Ovary (tissue), 10 donors: ENCODE data around the gene FAM81B. TPM values are rescaled to one million over a fixed set of nuclear protein-coding genes. Genes with fewer than 3 reads are reported as not detected.
"Not testable (repeated sequence)": the region's sequence is repeated elsewhere in the genome, so short reads cannot be mapped to it uniquely, and the experiment has no call there.

Source experiments
- DNase-seq, 5 donors: peaks; one replicate each; pipeline ENCODE4 v3.0.0-alpha.2; 2019 to 2020
- H3K27ac ChIP-seq, 2 donors: fragments of 200-600 bp; one replicate each; pipeline versions ENCODE4 v1.5.1 to v1.8.0; 2019 to 2022
- H3K27me3 ChIP-seq: fragments of 200-600 bp; one replicate; pipeline ENCODE4 v1.8.0; 2022
- H3K36me3 ChIP-seq: fragments of 200-600 bp; sonication (generic); one replicate; pipeline ENCODE4 v1.5.1; 2019
- H3K4me1 ChIP-seq: one replicate; pipeline ENCODE4 v1.8.1; 2013; ENCODE audit warnings: mild to moderate bottlenecking, moderate library complexity; ENCODE audit not compliant: insufficient read depth
- H3K4me3 ChIP-seq: fragments of 200-600 bp; sonication (generic); one replicate; pipeline ENCODE4 v1.5.1; 2017
- H3K9me3 ChIP-seq, 2 donors: fragments of 200-600 bp in 1 of 2; sonication (generic) in 1 of 2; one replicate each; pipeline versions ENCODE4 v1.5.1 to v1.8.1; 2013 to 2019; ENCODE audit warnings: mild to moderate bottlenecking in 1 of 2, moderate library complexity in 1 of 2
- EP300 ChIP-seq: sonication (generic); formaldehyde crosslinking; IDR thresholded peaks from one replicate; pipeline ENCODE4 v1.6.1; 2017; ENCODE audit warnings: antibody characterized with exemption
- POLR2A ChIP-seq: fragments of 450-650 bp; IDR thresholded peaks from one replicate; pipeline ENCODE4 v1.6.1; 2017; ENCODE audit warnings: antibody characterized with exemption, mild to moderate bottlenecking, moderate library complexity
- WGBS, 3 donors: extraction: QIAGEN DNeasy Blood & Tissue Kit in 1 of 3; methylation state at CpG; one replicate each; pipeline versions ENCODE4 v1.1.5 to v1.1.7; 2013 to 2017; 5-methylcytosine and 5-hydroxymethylcytosine counted together
- intact Hi-C, 4 donors: fragments of 100-400 bp; cut with DNase I; formaldehyde crosslinking; loops; one replicate each; pipeline versions ENCODE4 v1.11.0 to v1.15.1; 2022 to 2023
- long read RNA-seq, 3 donors: library from polyadenylated mRNA in 2 of 3; unstranded in 2 of 3; transcript quantifications; one replicate each; pipeline ENCODE4 v2.0.0 and lab custom pipeline, GENCODE V29; 2021 to 2026
- polyA plus RNA-seq, 2 donors: library from polyadenylated mRNA; stranded (reverse); fragments of 200-250 nt in 1 of 2; fragments of 350-450 nt in 1 of 2; fragmentation: Illumina TruSeq in 1 of 2; extraction: RNeasy Lipid Tissue Mini Kit (QIAGEN cat#74804) in 1 of 2; gene quantifications; one replicate each; pipeline ENCODE4 v1.2.3, GENCODE V29; 2013 to 2014
- total RNA-seq, 7 donors: library from RNA; depleted of rRNA in 2 of 7; stranded (reverse); fragments of >200 nt in 2 of 7; fragmentation: NEBNext Ultra II Directional in 3 of 7; extraction: Animal tissue kit (Norgen Biotek cat#: 25700) in 3 of 7; gene quantifications; one replicate each; pipeline versions ENCODE4 v1.1.0 to v1.2.4, GENCODE V29; 2016 to 2023
- TF ChIP-seq, protein P1 (sequence below), 3 donors: fragments of 450-650 bp in 2 of 3; fragments of 200-600 bp in 1 of 3; IDR thresholded peaks; one replicate each; pipeline versions ENCODE4 v1.5.1 to v1.8.0; 2016 to 2022; ENCODE audit warnings: antibody characterized with exemption in 3 of 3, mild to moderate bottlenecking in 1 of 3
- donor health status: DM: no; HTN: no; CAD: no; lungs with moderate emphysema.
- donor health status: DM: no; HTN: no; CAD: no.
- donor health status: Bipolar disorder and iron deficiency.
- donor health status: DM: yes; HTN: yes; CAD: no.
- donor health status: DM: no; HTN: no; CAD: no.
- donor health status: DM: yes; HTN: yes; CAD: no.

FAM81B gene
- total RNA-seq = 10 to 100 TPM in 1 of 7 donors, 1 to 10 TPM in 3, under 1 TPM in 1, not detected in 2; 0.36 to 20.8 (median 2.5) TPM
- under 1 TPM in 1 of 2 donors, not detected in 1; 0.43 TPM for polyA plus RNA-seq
- long read RNA-seq, donor 1 = 0 reads
- long read RNA-seq, donor 2 = 0 reads
- long read RNA-seq, donor 3, partial matches to known transcripts = 3 of 4 reads
- long read RNA-seq, donor 3, other reads (novel, unspliced or antisense) = 0 of 4 reads

DNA sequence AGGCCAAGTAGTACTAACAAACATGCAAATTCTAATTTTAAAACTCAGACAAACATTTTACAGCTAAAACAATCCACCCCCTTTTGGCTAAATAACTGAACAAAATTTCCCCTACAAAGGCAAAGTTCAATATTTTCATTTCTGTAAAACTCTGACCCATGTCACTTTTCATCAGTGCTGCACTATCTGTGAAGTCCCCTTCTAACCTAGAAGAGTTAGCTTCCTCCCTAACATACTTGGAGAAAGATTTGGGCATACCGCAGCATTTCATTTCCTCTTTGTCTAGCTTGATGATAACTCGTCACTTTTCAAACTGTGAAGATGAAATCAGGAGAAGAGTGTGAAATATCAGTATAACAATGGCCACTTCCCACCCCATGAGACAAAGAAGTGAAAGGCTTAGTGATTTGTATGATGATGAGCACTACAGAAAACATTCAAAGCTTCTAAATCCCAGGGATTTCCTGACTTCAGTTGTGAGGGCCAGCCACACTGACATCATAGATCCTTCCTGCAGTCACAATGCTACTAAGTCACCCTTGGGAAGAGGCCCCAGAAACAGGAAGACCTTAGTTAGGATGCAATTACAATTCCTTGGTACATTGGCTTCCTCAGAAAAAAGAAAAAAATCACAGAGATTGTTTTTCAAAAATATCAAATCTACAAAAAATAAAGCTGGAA is at the start of gene FAM81B:
TSS of gene FAM81B (plus strand) at position 555 of the 681 bp plus-strand sequence. CDS start at position 579, 24 bp downstream.
- 71 to 78% (median 71%) methylated on average over 2 of the region's 2 CpGs for WGBS, 3 donors
- no peak within 1 kb of the TSS for H3K4me3 ChIP-seq

DNA sequence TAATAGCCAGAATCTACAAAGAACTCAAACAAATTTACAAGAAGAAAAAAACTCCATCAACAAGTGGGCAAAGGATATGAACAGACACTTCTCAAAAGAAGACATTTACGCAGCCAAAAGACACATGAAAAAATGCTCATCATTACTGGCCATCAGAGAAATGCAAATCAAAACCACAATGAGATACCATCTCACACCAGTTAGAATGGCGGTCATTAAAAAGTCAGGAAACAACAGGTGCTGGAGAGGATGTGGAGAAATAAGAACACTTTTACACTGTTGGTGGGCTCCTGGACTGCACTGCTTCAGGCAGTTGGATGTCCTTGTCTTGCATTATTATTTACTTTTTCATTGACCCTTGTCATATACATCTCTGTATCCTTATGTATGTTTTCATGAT is 49.7 kb upstream of the FAM81B start:
- H3K27me3 ChIP-seq, H3K4me1 ChIP-seq, H3K36me3 ChIP-seq, intact Hi-C loops, H3K27ac ChIP-seq, H3K9me3 ChIP-seq, H3K4me3 ChIP-seq, DNase-seq: not testable (repeated sequence)
- 73 to 90% (median 89%) methylated on average over 2 of the region's 2 CpGs for WGBS, 3 donors

More for the DNA sequence above, at the start of gene FAM81B:
- intact Hi-C loops = no loop called here
- Histone ChIP-seq H3K9me3 (no peaks in the 10 kb centered on the region), H3K36me3 (no peaks in the 10 kb centered on the region), H3K27me3 (no peaks in the 10 kb centered on the region), H3K4me1 (no peaks in the 10 kb centered on the region), H3K27ac (no peak within 1 kb of the TSS)
- TF ChIP-seq EP300 = no peak
- TF ChIP-seq, protein P1, sequence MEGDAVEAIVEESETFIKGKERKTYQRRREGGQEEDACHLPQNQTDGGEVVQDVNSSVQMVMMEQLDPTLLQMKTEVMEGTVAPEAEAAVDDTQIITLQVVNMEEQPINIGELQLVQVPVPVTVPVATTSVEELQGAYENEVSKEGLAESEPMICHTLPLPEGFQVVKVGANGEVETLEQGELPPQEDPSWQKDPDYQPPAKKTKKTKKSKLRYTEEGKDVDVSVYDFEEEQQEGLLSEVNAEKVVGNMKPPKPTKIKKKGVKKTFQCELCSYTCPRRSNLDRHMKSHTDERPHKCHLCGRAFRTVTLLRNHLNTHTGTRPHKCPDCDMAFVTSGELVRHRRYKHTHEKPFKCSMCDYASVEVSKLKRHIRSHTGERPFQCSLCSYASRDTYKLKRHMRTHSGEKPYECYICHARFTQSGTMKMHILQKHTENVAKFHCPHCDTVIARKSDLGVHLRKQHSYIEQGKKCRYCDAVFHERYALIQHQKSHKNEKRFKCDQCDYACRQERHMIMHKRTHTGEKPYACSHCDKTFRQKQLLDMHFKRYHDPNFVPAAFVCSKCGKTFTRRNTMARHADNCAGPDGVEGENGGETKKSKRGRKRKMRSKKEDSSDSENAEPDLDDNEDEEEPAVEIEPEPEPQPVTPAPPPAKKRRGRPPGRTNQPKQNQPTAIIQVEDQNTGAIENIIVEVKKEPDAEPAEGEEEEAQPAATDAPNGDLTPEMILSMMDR (IDR thresholded peaks at IDR 0.05) = no peak
- TF ChIP-seq POLR2A = no peak
- no peak for DNase-seq

DNA sequence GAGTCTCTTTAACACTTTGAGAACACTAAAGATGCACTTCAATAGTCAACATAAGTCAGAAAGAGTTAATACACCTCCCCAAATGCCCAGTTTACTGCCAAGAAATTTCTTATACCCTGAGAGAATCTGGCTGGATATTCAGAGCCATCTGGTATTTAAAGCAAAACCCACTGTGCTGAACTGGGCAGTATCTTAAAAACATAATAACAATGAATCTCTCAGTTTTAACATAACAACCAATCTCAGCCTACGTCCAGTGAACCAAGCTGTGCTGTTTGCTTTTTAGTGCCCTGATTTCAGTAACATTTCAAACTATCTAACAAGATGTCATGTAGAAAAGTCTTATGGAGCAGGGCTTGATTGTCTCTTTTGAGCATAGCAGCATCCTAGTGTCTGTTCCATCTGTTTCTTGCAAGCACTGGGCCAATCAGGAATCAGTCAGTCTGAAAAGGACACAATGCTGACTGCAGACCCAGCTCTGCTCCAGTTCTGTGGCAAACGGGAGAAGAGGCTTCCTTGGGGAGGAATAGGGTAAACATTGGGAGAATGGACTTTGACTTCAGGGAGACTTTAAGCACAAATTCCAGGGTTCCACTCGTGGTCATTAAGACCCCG is 43.6 kb upstream of the FAM81B start:
- H3K36me3 ChIP-seq = no peaks in the 10 kb centered on the region
- no peak overlapping the region for H3K27ac ChIP-seq
- DNase-seq = no peak
- WGBS, 3 donors = 45 to 55% (median 48%) methylated on average over 4 of the region's 4 CpGs
- no peaks in the 10 kb centered on the region for H3K9me3 ChIP-seq
- intact Hi-C loops = no loop called here
- no peaks in the 10 kb centered on the region for H3K27me3 ChIP-seq
- H3K4me3 ChIP-seq = no peak overlapping the region
- H3K4me1 ChIP-seq = no peaks in the 10 kb centered on the region
- no peak for TF ChIP-seq EP300
- TF ChIP-seq POLR2A = no peak
- TF ChIP-seq, protein P1 (IDR thresholded peaks at IDR 0.05) = no peak

DNA sequence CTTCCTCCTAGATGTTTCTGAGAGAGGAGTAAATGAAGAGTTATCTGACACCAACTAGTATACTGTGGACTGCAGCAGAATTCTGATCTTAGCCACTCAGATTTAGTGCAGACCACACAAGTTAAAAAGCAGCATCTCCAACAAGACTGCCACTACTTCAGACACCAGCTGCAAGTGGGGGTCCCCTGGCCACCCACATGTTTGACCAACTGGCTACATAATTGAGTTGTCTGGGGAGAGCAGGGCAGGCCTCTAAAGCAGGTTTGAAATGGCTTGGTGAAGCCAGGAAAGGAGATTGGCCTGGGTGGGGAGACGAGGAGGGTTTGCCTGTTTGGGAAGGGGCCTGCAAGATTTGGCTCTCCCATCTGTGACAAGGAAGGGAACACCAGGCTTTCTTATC is 40.5 kb upstream of the FAM81B start:
- WGBS, 3 donors = 47 to 65% (median 57%) methylated on average over 1 of the region's 1 CpG
- Histone ChIP-seq H3K4me1 (no peaks in the 10 kb centered on the region), H3K27me3 (no peaks in the 10 kb centered on the region), H3K36me3 (no peaks in the 10 kb centered on the region), H3K9me3 (no peaks in the 10 kb centered on the region), H3K4me3 (no peak overlapping the region), H3K27ac (no peak overlapping the region)
- DNase-seq = no peak
- intact Hi-C loops = no loop called here
- TF ChIP-seq EP300 (no peak), POLR2A (no peak)
- TF ChIP-seq, protein P1 (IDR thresholded peaks at IDR 0.05) = no peak

DNA sequence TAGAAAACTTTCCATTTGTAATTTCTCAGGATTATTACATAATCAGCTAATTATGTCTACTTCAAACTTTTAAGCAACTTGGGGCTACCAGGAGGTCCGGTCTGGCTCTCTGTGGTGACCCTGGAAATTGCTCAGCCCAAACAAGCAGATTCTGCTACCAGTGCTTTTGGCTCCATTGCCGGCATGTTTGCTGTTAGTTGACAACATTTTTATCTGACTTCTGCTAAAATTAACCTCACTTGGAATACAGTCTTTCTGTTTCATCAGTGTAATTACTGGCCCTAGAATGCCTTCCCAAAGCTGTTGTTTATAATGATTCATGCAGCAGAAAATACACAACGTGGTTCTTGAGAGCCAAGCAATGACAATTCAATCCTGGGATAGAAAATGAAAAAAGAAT is 38.5 kb upstream of the FAM81B start:
- no peaks in the 10 kb centered on the region for H3K27me3 ChIP-seq
- no peak overlapping the region for H3K27ac ChIP-seq
- no peaks in the 10 kb centered on the region for H3K4me1 ChIP-seq
- 10 to 32% (median 12%) methylated on average over 3 of the region's 3 CpGs for WGBS, 3 donors
- DNase-seq = no peak
- intact Hi-C loops = no loop called here
- no peaks in the 10 kb centered on the region for H3K9me3 ChIP-seq
- no peaks in the 10 kb centered on the region for H3K36me3 ChIP-seq
- H3K4me3 ChIP-seq = no peak overlapping the region
- TF ChIP-seq EP300 = no peak
- TF ChIP-seq, protein P1 (IDR thresholded peaks at IDR 0.05) = no peak
- TF ChIP-seq POLR2A = no peak
